Suprapubic skin (tissue), 4 donors: Measurements from ENCODE around the gene RAB40C.

Source experiments
- POLR2A ChIP-seq, 2 donors: fragments of 450-650 bp; IDR thresholded peaks; one replicate each; pipeline ENCODE4 v1.6.1; 2017; ENCODE audit warnings: antibody characterized with exemption in 2 of 2, mild to moderate bottlenecking in 2 of 2, moderate library complexity in 2 of 2
- POLR2AphosphoS5 ChIP-seq, 3 donors: sonication (generic); formaldehyde crosslinking; IDR thresholded peaks; one replicate each; pipeline ENCODE4 v1.6.1; 2017; ENCODE audit warnings: antibody characterized with exemption in 3 of 3
- TF ChIP-seq, protein P1 (sequence below), 2 donors: fragments of 200-600 bp in 1 of 2; fragments of 450-650 bp in 1 of 2; sonication (generic) in 1 of 2; IDR thresholded peaks; one replicate each; pipeline ENCODE4 v1.5.1; 2016 to 2019; ENCODE audit warnings: antibody characterized with exemption in 2 of 2, mild to moderate bottlenecking in 1 of 2, moderate library complexity in 1 of 2

GRCh38 chr16:565419-566330 is 24.2 kb upstream of the RAB40C start:
- TF ChIP-seq POLR2A (IDR thresholded peaks at IDR 0.05) (no peak), POLR2AphosphoS5 (IDR thresholded peaks at IDR 0.05) (no peak)
- TF ChIP-seq, protein P1, sequence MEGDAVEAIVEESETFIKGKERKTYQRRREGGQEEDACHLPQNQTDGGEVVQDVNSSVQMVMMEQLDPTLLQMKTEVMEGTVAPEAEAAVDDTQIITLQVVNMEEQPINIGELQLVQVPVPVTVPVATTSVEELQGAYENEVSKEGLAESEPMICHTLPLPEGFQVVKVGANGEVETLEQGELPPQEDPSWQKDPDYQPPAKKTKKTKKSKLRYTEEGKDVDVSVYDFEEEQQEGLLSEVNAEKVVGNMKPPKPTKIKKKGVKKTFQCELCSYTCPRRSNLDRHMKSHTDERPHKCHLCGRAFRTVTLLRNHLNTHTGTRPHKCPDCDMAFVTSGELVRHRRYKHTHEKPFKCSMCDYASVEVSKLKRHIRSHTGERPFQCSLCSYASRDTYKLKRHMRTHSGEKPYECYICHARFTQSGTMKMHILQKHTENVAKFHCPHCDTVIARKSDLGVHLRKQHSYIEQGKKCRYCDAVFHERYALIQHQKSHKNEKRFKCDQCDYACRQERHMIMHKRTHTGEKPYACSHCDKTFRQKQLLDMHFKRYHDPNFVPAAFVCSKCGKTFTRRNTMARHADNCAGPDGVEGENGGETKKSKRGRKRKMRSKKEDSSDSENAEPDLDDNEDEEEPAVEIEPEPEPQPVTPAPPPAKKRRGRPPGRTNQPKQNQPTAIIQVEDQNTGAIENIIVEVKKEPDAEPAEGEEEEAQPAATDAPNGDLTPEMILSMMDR (IDR thresholded peaks at IDR 0.05): no peak
